Measurements from ENCODE around the gene JADE2. TPM values are rescaled to one million over a fixed set of nuclear protein-coding genes. Genes with fewer than 3 reads are reported as not detected.

Gene JADE2
- total RNA-seq, 1 donor from 2014 or later, result 21.6 TPM

DNA sequence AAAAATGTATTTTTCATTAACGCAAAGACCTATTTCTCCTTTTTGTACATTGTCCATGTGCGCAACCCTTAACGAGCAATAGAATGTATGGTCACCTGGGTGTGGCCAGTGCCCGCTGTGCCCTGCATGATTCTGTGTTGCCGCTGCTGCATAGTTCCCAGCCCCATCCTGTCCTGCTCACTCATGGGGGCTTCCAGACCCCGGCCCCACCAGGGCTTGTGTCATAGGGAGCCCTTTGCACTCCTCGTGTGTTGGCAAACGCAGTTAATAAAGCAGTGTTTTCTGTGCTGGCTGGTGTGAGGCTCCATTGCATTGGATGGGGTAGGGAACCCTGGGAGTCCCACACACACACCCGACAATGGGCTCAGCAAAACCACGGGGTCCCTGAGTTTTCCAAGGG is 57.5 kb downstream of the JADE2 start:
- no peak for DNase-seq (ENCODE audit: low read depth)
- H3K4me3 ChIP-seq (ENCODE audit: low read depth, low read length), result no peak overlapping the region
- TF ChIP-seq, protein P1, sequence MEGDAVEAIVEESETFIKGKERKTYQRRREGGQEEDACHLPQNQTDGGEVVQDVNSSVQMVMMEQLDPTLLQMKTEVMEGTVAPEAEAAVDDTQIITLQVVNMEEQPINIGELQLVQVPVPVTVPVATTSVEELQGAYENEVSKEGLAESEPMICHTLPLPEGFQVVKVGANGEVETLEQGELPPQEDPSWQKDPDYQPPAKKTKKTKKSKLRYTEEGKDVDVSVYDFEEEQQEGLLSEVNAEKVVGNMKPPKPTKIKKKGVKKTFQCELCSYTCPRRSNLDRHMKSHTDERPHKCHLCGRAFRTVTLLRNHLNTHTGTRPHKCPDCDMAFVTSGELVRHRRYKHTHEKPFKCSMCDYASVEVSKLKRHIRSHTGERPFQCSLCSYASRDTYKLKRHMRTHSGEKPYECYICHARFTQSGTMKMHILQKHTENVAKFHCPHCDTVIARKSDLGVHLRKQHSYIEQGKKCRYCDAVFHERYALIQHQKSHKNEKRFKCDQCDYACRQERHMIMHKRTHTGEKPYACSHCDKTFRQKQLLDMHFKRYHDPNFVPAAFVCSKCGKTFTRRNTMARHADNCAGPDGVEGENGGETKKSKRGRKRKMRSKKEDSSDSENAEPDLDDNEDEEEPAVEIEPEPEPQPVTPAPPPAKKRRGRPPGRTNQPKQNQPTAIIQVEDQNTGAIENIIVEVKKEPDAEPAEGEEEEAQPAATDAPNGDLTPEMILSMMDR (conservative IDR thresholded peaks at IDR 0.05; ENCODE audit: low read depth, low read length), result no peak

DNA sequence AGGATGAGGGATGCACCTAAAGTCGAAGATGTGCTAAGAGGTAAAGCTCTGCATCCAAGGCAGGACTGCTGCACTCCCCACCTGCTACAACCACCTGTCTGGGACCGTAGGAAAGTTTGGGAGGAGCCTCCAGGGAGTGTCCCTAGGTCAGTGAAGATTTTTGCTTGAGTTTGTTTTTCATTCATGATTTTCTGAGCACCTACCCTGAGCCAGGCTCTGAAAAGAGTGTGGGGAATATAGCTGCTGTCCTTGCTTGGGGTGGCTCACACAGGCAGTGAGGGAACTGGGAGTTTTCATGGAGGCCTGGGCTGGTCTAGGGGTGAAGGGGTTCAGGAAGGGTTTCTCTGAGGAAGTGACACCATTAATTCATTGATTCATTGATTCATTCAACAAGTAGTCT is 58.3 kb downstream of the JADE2 start:
- DNase-seq (ENCODE audit: low read depth), result no peak
- TF ChIP-seq, protein P1 (conservative IDR thresholded peaks at IDR 0.05; ENCODE audit: low read depth, low read length), result no peak

DNA sequence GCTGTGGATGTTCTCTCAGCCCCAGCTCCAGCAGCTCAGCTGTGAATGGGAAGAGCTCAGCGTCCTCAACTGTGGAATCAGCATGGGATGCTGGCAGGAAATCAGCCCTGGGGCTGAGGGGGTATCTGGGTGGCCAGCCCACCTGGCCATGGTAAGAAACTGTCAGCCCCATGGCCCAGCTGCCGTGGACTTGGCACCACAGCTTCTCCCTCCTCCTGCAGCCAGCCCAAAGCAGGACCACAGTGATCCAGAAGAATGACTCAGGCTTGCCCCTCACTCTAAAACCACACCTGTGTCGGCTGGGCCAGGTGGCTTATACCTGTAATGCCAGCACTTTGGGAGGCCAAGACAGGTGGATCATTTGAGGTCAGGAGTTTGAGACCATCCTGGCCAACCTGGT is 59.2 kb downstream of the JADE2 start:
- DNase-seq (ENCODE audit: low read depth), result no peak
- H3K4me3 ChIP-seq (ENCODE audit: low read depth, low read length), result no peak overlapping the region
- TF ChIP-seq, protein P1 (conservative IDR thresholded peaks at IDR 0.05; ENCODE audit: low read depth, low read length), result no peak

More for the DNA sequence above, 58.3 kb downstream of the JADE2 start:
- no peak overlapping the region for H3K4me3 ChIP-seq (ENCODE audit: low read depth, low read length)

DNA sequence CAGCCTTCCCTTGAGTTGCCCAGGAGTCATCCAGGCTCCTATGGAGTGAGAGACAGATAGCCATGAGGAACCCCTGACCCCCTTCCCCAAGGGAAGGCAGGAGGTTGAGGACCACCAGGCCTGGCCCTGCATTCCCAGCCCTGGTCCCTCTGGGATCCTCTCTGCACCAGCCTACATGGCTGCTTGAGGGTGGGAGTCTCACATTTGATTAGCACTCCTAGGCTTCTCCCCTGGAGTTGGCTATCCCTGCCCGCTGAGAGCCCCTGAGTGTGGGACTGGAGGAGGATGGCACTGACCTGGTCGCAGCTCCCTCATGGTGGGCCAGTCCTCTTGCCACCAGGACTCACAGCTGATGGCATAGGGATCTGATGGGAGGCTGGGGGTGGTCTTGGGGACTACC is 60.5 kb downstream of the JADE2 start:
- no peak for DNase-seq (ENCODE audit: low read depth)
- TF ChIP-seq, protein P1 (conservative IDR thresholded peaks at IDR 0.05; ENCODE audit: low read depth, low read length), result no peak

DNA sequence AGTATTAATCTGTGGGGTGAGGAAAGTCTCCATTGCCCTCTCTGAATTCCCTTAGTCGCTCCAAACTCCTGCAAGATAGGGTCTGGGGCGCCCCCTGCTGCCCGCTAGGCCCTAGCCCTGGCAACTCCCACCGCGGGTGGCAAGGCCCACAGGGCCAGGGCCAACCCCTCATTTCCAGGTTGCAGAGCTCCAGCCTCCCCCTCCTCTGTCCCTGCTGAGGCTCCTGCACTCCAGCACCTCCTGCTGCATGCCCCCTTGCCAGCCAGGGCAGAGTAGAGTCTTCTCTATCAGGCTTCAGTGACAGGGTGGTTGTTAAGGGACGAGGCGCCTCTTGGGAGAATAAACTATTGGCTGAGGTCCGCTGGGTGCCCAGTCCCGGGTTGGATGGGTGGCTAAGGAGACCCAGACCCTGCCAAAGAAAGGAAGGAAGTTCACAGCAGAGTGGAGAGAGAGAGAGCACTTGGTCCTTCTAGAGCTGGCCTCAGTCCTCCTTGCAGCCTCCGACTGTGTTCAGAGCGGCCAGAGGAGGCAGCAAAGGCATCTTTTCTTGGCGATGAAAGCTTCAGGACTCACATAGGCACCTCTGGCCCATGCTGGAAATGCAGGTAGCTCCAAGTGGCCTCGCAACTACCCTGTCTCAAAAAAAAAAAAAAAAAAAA is 61.5 kb downstream of the JADE2 start:
- TF ChIP-seq, protein P1 (conservative IDR thresholded peaks at IDR 0.05; ENCODE audit: low read depth, low read length), result peak; percentile 87
- DNase-seq (ENCODE audit: low read depth), result no peak
- no peak overlapping the region for H3K4me3 ChIP-seq (ENCODE audit: low read depth, low read length)

More for the DNA sequence above, 60.5 kb downstream of the JADE2 start:
- H3K4me3 ChIP-seq (ENCODE audit: low read depth, low read length), result no peak overlapping the region

DNA sequence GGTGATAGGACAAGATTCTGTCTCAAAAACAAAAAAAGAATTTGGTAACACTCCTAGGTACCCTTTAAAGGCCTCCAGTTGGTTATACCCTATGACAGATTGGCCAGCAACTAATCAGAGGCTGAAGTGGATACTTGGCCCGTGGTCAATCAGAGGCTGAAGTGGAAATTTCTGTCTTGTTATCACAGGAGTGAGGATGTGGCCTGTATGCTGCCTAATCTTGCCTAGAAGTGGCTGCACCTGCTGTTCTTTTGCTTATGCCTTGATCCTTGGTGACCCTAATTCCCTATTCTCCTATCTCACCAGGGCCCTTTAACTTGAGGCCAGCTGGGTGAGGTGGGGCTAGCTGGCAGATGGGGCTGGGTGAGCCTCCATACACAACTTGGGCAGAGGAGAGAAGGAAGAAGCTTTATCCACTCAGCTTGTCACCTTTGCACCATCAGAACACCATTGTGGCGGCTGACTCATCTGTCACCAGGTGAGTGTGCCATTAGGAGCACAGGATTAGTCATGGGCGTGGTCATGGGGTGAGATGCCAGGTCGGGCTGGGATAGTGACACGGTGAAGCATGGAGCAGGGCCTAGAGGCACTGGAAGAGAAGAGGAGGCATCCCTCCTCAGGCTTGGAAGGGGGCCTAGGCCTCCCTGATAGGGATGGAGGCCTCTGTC is 65.7 kb downstream of the JADE2 start:
- TF ChIP-seq, protein P1 (conservative IDR thresholded peaks at IDR 0.05; ENCODE audit: low read depth, low read length), result no peak
- no peak for DNase-seq (ENCODE audit: low read depth)
- H3K4me3 ChIP-seq (ENCODE audit: low read depth, low read length), result no peak overlapping the region
